Smooth muscle cell of the brain vasculature (primary cell): Measurements from ENCODE around the gene PYGO1.
A peak's percentile ranks its signal among the peaks of the same experiment; 100 is the strongest.
"Not testable (repeated sequence)": the region's sequence is repeated elsewhere in the genome, so short reads cannot be mapped to it uniquely, and the experiment has no call there.

ENCODE experiments used
- DNase-seq: peaks from one replicate; pipeline ENCODE4 v3.0.0-alpha.2; 2012; ENCODE audit warnings: low read depth, low spot score

PYGO1 gene

GRCh38 chr15:55573224-55573623, 14.9 kb downstream of the PYGO1 start:
- no peak for DNase-seq

GRCh38 chr15:55564347-55565145, 23.6 kb downstream of the PYGO1 start:
- DNase-seq, result no peak

GRCh38 chr15:55562601-55563000, 25.5 kb downstream of the PYGO1 start:
- DNase-seq, result no peak

- DNase-seq, result no peak
These were observed 33.1 kb downstream of the PYGO1 start for GRCh38 chr15:55555089-55555488.

GRCh38 chr15:55552926-55553325, 35.2 kb downstream of the PYGO1 start:
- peak; percentile 90 for DNase-seq

- no peak for DNase-seq
These were observed 35.7 kb downstream of the PYGO1 start for GRCh38 chr15:55552451-55552850.

GRCh38 chr15:55549305-55549704, 38.8 kb downstream of the PYGO1 start:
- no peak for DNase-seq

- DNase-seq, result no peak
These were observed 41.4 kb downstream of the PYGO1 start for GRCh38 chr15:55546718-55547117.

- DNase-seq, result no peak
These were observed 52.7 kb downstream of the PYGO1 start for GRCh38 chr15:55535436-55535835.

GRCh38 chr15:55532944-55533343, 55.2 kb downstream of the PYGO1 start:
- no peak for DNase-seq

GRCh38 chr15:55530861-55531313, 57.3 kb downstream of the PYGO1 start:
- DNase-seq, result no peak

- no peak for DNase-seq
These were observed 59.3 kb downstream of the PYGO1 start for GRCh38 chr15:55528812-55529211.

- no peak for DNase-seq
These were observed 61.0 kb downstream of the PYGO1 start for GRCh38 chr15:55527150-55527549.

GRCh38 chr15:55526559-55527036, 61.5 kb downstream of the PYGO1 start:
- DNase-seq, result no peak

GRCh38 chr15:55522742-55523450, 65.2 kb downstream of the PYGO1 start:
- no peak for DNase-seq

- DNase-seq, result no peak
These were observed 69.5 kb downstream of the PYGO1 start for GRCh38 chr15:55518641-55519040.

GRCh38 chr15:55518009-55518408, 70.1 kb downstream of the PYGO1 start:
- DNase-seq, result no peak

GRCh38 chr15:55515991-55516776, 72.0 kb downstream of the PYGO1 start:
- DNase-seq, result no peak

- no peak for DNase-seq
These were observed 72.7 kb downstream of the PYGO1 start for GRCh38 chr15:55515491-55515890.

- no peak for DNase-seq
These were observed 73.7 kb downstream of the PYGO1 start for GRCh38 chr15:55514414-55514850.

- not testable (repeated sequence) for DNase-seq
These were observed 74.3 kb downstream of the PYGO1 start for GRCh38 chr15:55513621-55514413.
